ENCODE measurements around the gene OR10G4. TPM values are rescaled to one million over a fixed set of nuclear protein-coding genes. Genes with fewer than 3 reads are reported as not detected.

OR10G4 gene, protein sequence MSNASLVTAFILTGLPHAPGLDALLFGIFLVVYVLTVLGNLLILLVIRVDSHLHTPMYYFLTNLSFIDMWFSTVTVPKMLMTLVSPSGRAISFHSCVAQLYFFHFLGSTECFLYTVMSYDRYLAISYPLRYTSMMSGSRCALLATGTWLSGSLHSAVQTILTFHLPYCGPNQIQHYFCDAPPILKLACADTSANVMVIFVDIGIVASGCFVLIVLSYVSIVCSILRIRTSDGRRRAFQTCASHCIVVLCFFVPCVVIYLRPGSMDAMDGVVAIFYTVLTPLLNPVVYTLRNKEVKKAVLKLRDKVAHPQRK
- total RNA-seq: not detected in 2 replicates

DNA sequence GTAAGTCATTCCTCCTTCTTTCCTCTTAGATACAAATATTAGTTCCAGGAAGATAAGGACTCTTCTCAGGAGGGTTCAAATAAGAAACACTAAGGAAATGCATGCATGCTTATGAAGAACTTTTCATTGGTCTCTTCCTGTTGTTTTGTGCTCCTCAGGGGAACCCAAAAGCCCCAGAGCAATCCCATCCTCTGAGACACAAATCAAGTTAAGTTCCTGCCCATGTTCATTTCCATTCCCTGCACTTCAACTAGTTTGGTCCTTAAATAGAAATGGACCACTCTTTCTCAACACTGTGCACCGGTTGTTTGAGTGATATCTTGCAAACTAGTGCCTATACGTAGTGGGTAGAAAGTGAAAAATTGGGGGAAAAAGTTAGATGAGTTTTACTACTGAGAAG is at the start of gene OR10G4:
TSS of gene OR10G4 (plus strand) at position 301 of the 400 bp plus-strand sequence. CDS start 2,578 bp downstream, outside the sequence.
- Histone ChIP-seq H2AFZ (ENCODE audit: low read length) (no peak within 1 kb of the TSS), H4K20me1 (ENCODE audit: insufficient read depth, low read length) (no peaks in the 10 kb centered on the region), H3K27ac (ENCODE audit: low read depth, low read length) (no peak within 1 kb of the TSS), H3K4me1 (ENCODE audit: insufficient read depth, low read length) (no peaks in the 10 kb centered on the region), H3K79me2 (ENCODE audit: insufficient read depth, low read length) (no peaks in the 10 kb centered on the region), H3K36me3 (ENCODE audit: insufficient read depth, low read length) (no peaks in the 10 kb centered on the region), H3K27me3 (ENCODE audit: insufficient read depth, low read length) (no peaks in the 10 kb centered on the region), H3K9me3 (ENCODE audit: low read depth, low read length) (no peaks in the 10 kb centered on the region), H3K4me2 (ENCODE audit: insufficient read depth, low read length) (no peak within 1 kb of the TSS), H3K4me3 (ENCODE audit: insufficient read depth, low read length) (no peak within 1 kb of the TSS)
- DNase-seq (ENCODE audit: insufficient read length, low spot score, missing footprints): no peak
- TF ChIP-seq, protein P1, sequence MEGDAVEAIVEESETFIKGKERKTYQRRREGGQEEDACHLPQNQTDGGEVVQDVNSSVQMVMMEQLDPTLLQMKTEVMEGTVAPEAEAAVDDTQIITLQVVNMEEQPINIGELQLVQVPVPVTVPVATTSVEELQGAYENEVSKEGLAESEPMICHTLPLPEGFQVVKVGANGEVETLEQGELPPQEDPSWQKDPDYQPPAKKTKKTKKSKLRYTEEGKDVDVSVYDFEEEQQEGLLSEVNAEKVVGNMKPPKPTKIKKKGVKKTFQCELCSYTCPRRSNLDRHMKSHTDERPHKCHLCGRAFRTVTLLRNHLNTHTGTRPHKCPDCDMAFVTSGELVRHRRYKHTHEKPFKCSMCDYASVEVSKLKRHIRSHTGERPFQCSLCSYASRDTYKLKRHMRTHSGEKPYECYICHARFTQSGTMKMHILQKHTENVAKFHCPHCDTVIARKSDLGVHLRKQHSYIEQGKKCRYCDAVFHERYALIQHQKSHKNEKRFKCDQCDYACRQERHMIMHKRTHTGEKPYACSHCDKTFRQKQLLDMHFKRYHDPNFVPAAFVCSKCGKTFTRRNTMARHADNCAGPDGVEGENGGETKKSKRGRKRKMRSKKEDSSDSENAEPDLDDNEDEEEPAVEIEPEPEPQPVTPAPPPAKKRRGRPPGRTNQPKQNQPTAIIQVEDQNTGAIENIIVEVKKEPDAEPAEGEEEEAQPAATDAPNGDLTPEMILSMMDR (IDR thresholded peaks at IDR 0.05; ENCODE audit: extremely low read depth, low read depth, low read length): no peak

DNA sequence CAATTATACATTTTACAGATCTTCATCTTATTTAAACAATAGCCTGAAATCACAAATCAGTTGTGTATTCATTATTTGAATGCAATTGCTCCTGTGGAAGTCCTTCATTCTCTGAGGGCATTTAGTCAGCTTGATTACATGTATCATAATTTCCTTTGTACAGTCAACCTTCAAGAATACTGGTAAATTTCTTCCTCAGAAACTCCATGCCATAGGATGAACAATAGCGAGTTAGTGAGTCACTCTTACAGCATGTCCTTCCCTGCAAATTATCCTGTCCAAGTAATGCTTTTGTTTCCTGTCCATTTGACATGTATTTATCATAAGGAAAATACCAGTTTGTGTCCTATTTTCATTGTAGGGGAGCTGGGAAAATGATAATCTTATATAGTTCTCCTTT is 39.0 kb upstream of the OR10G4 start:
- H3K27ac ChIP-seq (ENCODE audit: low read depth, low read length): no peak overlapping the region
- no peaks in the 10 kb centered on the region for H3K36me3 ChIP-seq (ENCODE audit: insufficient read depth, low read length)
- DNase-seq (ENCODE audit: insufficient read length, low spot score, missing footprints): peak; percentile 41
- H2AFZ ChIP-seq (ENCODE audit: low read length): no peak overlapping the region
- no peaks in the 10 kb centered on the region for H4K20me1 ChIP-seq (ENCODE audit: insufficient read depth, low read length)
- no peak overlapping the region for H3K4me2 ChIP-seq (ENCODE audit: insufficient read depth, low read length)
- H3K27me3 ChIP-seq (ENCODE audit: insufficient read depth, low read length): no peaks in the 10 kb centered on the region
- TF ChIP-seq, protein P1 (IDR thresholded peaks at IDR 0.05; ENCODE audit: extremely low read depth, low read depth, low read length): no peak
- no peak overlapping the region for H3K4me3 ChIP-seq (ENCODE audit: insufficient read depth, low read length)
- H3K9me3 ChIP-seq (ENCODE audit: low read depth, low read length): no peaks in the 10 kb centered on the region
- H3K79me2 ChIP-seq (ENCODE audit: insufficient read depth, low read length): no peaks in the 10 kb centered on the region
- no peaks in the 10 kb centered on the region for H3K4me1 ChIP-seq (ENCODE audit: insufficient read depth, low read length)

DNA sequence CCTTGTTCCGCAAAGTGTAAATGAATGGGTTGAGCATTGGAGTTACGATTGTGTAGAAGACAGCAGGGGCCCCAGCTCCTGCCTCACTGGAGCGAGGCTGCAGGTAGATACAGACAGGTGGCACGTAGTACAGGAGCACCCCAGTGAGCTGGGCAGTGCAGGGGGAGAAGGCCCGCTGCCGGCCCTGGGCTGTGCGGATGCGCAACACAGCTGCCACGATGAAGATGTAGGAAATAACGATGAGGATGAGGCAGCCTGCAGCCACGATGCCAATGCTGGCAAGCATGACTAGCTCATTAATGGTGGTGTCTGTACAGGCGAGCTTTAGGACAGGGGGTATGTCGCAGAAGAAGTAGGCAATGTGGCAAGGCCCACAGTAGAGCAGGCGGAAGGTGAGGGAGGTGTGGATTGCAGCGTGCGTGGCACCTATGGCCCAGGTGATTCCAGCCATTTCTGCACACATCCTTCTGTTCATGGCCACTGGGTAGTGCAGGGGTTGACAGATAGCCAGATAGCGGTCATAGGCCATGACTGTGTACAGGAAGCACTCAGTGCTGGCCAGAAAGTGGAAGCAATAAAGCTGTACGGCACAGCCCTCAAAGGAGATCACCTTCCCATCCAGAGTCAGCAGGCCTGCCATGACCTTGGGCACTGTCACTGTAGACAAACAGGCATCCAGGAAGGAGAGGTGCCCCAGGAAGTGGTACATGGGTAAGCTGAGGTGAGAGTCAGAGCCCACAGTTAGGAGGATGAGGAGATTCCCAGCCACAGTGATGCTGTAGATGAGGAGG is 35.8 kb upstream of the OR10G4 start:
- Histone ChIP-seq H3K36me3 (ENCODE audit: insufficient read depth, low read length) (no peaks in the 10 kb centered on the region), H3K9me3 (ENCODE audit: low read depth, low read length) (no peaks in the 10 kb centered on the region), H3K4me1 (ENCODE audit: insufficient read depth, low read length) (no peaks in the 10 kb centered on the region), H3K79me2 (ENCODE audit: insufficient read depth, low read length) (no peaks in the 10 kb centered on the region), H3K4me3 (ENCODE audit: insufficient read depth, low read length) (no peak overlapping the region), H3K4me2 (ENCODE audit: insufficient read depth, low read length) (no peak overlapping the region), H2AFZ (ENCODE audit: low read length) (no peak overlapping the region), H3K27ac (ENCODE audit: low read depth, low read length) (no peak overlapping the region), H3K27me3 (ENCODE audit: insufficient read depth, low read length) (no peaks in the 10 kb centered on the region), H4K20me1 (ENCODE audit: insufficient read depth, low read length) (no peaks in the 10 kb centered on the region)
- TF ChIP-seq, protein P1 (IDR thresholded peaks at IDR 0.05; ENCODE audit: extremely low read depth, low read depth, low read length): no peak
- no peak for DNase-seq (ENCODE audit: insufficient read length, low spot score, missing footprints)

DNA sequence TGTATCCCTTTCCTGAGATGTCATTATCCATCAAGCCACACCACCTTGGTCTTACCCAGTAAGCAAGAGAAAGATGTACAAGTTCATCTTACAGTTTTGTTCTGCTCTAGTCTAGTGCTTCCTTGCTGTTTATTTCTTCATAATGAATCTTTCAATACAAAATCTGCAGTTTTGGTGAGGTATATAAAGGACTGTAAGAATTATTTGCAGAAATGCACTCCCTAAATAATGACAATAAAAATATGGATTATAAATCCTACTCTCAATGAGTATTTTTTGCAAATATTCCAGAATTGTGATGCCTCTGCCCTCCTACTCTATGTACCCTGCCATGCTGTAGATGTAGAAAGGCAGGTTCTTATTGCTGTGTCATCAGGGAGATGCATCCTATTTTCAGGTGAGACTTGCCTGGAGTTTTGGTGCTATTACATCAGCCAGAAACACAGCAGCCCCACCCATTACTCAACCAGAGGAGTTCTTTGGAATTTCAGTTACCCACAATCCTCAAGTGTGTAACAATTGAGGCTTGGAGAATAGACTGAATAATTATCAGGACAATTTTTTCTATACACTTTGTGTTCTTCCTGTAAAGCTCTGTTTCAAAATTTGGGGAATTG is 35.0 kb upstream of the OR10G4 start, which contains the start of gene OR10S1:
TSS of gene OR10S1 (minus strand) at position 51 of the 617 bp plus-strand sequence. CDS start 117 bp downstream, outside the sequence.
- no peak within 1 kb of the TSS for H3K4me3 ChIP-seq (ENCODE audit: insufficient read depth, low read length)
- H3K4me2 ChIP-seq (ENCODE audit: insufficient read depth, low read length): no peak within 1 kb of the TSS
- no peaks in the 10 kb centered on the region for H3K27me3 ChIP-seq (ENCODE audit: insufficient read depth, low read length)
- DNase-seq (ENCODE audit: insufficient read length, low spot score, missing footprints): peak; percentile 19
- no peaks in the 10 kb centered on the region for H4K20me1 ChIP-seq (ENCODE audit: insufficient read depth, low read length)
- no peak within 1 kb of the TSS for H3K27ac ChIP-seq (ENCODE audit: low read depth, low read length)
- H2AFZ ChIP-seq (ENCODE audit: low read length): no peak within 1 kb of the TSS
- no peaks in the 10 kb centered on the region for H3K79me2 ChIP-seq (ENCODE audit: insufficient read depth, low read length)
- H3K9me3 ChIP-seq (ENCODE audit: low read depth, low read length): no peaks in the 10 kb centered on the region
- TF ChIP-seq, protein P1 (IDR thresholded peaks at IDR 0.05; ENCODE audit: extremely low read depth, low read depth, low read length): no peak
- H3K36me3 ChIP-seq (ENCODE audit: insufficient read depth, low read length): no peaks in the 10 kb centered on the region
- no peaks in the 10 kb centered on the region for H3K4me1 ChIP-seq (ENCODE audit: insufficient read depth, low read length)
